SK-N-SH (cell line): ENCODE results near the gene CSNK1D. TPM values are rescaled to one million over a fixed set of nuclear protein-coding genes. Genes with fewer than 3 reads are reported as not detected.

Source experiments
- CTCF ChIA-PET: fragments of 300-600, 350-600 bp; formaldehyde crosslinking; extraction: SDS; loops from one replicate; lab custom pipeline; 2021; lab: Yijun Ruan, JAX
- POLR2A ChIA-PET: fragments of 350-600 bp; sonication (Branson Sonifier 250); formaldehyde crosslinking; extraction: SDS; loops from one replicate; lab custom pipeline; 2020; ENCODE audit warnings: antibody characterized with exemption, inconsistent platforms; lab: Yijun Ruan, JAX
- DNase-seq: peaks from one replicate; pipeline ENCODE4 v3.0.0; 2012
- H2AFZ ChIP-seq: fragments of 200-600 bp; sonication (generic); 2 replicates; pipeline ENCODE4 v1.8.1; 2016; ENCODE audit warnings: antibody characterized with exemption, mild to moderate bottlenecking, low read depth
- H3F3A ChIP-seq: fragments of 200-600 bp; sonication (generic); replicated peaks from 2 replicates; pipeline ENCODE3; 2016; ENCODE audit warnings: antibody characterized with exemption, mild to moderate bottlenecking; ENCODE audit not compliant: insufficient read depth
- H3K27ac ChIP-seq, 2 experiments: fragments of 200-500 bp in 1 of 2; fragments of 200-600 bp in 1 of 2; sonication (Bioruptor generic) in 1 of 2; sonication (generic), shearing (Covaris generic) in 1 of 2; 2 replicates each; pipeline versions ENCODE4 v1.5.1 to v1.6.1; 2014 to 2016; ENCODE audit warnings: low read depth in 2 of 2, inconsistent platforms in 1 of 2, low read length in 1 of 2, mild to moderate bottlenecking in 1 of 2, mixed read lengths in 1 of 2
- H3K27me3 ChIP-seq: fragments of 200-600 bp; sonication (generic), shearing (Covaris generic); 2 replicates; pipeline ENCODE4 v1.6.1; 2016; ENCODE audit warnings: mixed run types; ENCODE audit not compliant: insufficient read depth
- H3K36me3 ChIP-seq, 2 experiments: fragments of 200-500 bp in 1 of 2; fragments of 200-600 bp in 1 of 2; sonication (Bioruptor generic) in 1 of 2; sonication (generic) in 1 of 2; replicated peaks in 1 of 2; 2 replicates each; pipeline versions ENCODE3 to v1.5.1; 2014 to 2016; ENCODE audit warnings: low read length in 1 of 2, mild to moderate bottlenecking in 1 of 2; ENCODE audit not compliant: insufficient read depth in 2 of 2, control insufficient read depth in 1 of 2
- H3K4me1 ChIP-seq, 2 experiments: fragments of 200-500 bp in 1 of 2; fragments of 200-600 bp in 1 of 2; sonication (Bioruptor generic) in 1 of 2; sonication (generic), shearing (Covaris generic) in 1 of 2; 2 replicates each; pipeline versions ENCODE4 v1.5.1 to v1.6.1; 2014 to 2016; ENCODE audit warnings: low read depth in 1 of 2, low read length in 1 of 2, mixed run types in 1 of 2; ENCODE audit not compliant: insufficient read depth in 2 of 2, control insufficient read depth in 1 of 2
- H3K4me2 ChIP-seq: fragments of 200-600 bp; sonication (generic), shearing (Covaris generic); 2 replicates; pipeline ENCODE4 v1.6.1; 2017; ENCODE audit warnings: mixed run types
- H3K4me3 ChIP-seq, 2 experiments: fragments of 200-500 bp in 1 of 2; fragments of 200-600 bp in 1 of 2; sonication (Bioruptor generic) in 1 of 2; sonication (generic), shearing (Covaris generic) in 1 of 2; 2 replicates each; pipeline versions ENCODE4 v1.5.1 to v1.8.1; 2014 to 2016; ENCODE audit warnings: low read depth in 2 of 2, inconsistent platforms in 1 of 2, low read length in 1 of 2, mild to moderate bottlenecking in 1 of 2, mixed read lengths in 1 of 2, moderate library complexity in 1 of 2
- H3K79me2 ChIP-seq: fragments of 200-600 bp; sonication (generic); 2 replicates; pipeline ENCODE4 v1.8.1; 2017; ENCODE audit warnings: mild to moderate bottlenecking; ENCODE audit not compliant: insufficient read depth
- H3K9ac ChIP-seq: fragments of 200-600 bp; sonication (generic); 2 replicates; pipeline ENCODE4 v1.6.1; 2017; ENCODE audit warnings: mixed run types
- H3K9me2 ChIP-seq: fragments of 200-600 bp; sonication (generic); 2 replicates; pipeline ENCODE4 v1.6.1; 2017; ENCODE audit warnings: mixed run types
- H3K9me3 ChIP-seq: fragments of 200-600 bp; sonication (generic); 2 replicates; pipeline ENCODE4 v1.6.1; 2017; ENCODE audit warnings: mixed run types, mild to moderate bottlenecking, moderate library complexity
- H4K20me1 ChIP-seq: fragments of 200-600 bp; sonication (generic); 2 replicates; pipeline ENCODE4 v1.6.1; 2017; ENCODE audit warnings: mild to moderate bottlenecking, mixed run types; ENCODE audit not compliant: insufficient read depth
- EZH2phosphoT487 ChIP-seq: fragments of 200-600 bp; sonication (generic); IDR thresholded peaks from 2 replicates; pipeline ENCODE4 v1.6.1; 2017; ENCODE audit warnings: low read depth, mixed run types, mild to moderate bottlenecking, antibody characterized with exemption, moderate library complexity, borderline replicate concordance
- FOSL2 ChIP-seq: IDR thresholded peaks from 2 replicates; pipeline ENCODE4 v1.4.0; 2012; ENCODE audit warnings: low read depth, mild to moderate bottlenecking, moderate library complexity, borderline replicate concordance
- MEF2A ChIP-seq: IDR thresholded peaks from 2 replicates; pipeline ENCODE4 v1.4.0; 2012; ENCODE audit warnings: low read depth, borderline replicate concordance
- NFIC ChIP-seq: IDR thresholded peaks from 2 replicates; pipeline ENCODE4 v1.4.0; 2012; ENCODE audit warnings: borderline replicate concordance
- POLR2AphosphoS5 ChIP-seq: IDR thresholded peaks from 2 replicates; pipeline ENCODE4 v1.6.1; 2012; ENCODE audit warnings: low read depth, low read length
- REST ChIP-seq: IDR thresholded peaks from 2 replicates; pipeline ENCODE4 v1.6.1; 2012; ENCODE audit warnings: mild to moderate bottlenecking, low read depth, low read length, moderate library complexity
- TCF12 ChIP-seq: IDR thresholded peaks from 2 replicates; pipeline ENCODE4 v1.4.0; 2012
- WGBS: methylation state at CpG from one replicate; pipeline ENCODE4 v1.1.6; 2017; ENCODE audit warnings: low lambda C conversion rate; 5-methylcytosine and 5-hydroxymethylcytosine counted together
- polyA plus RNA-seq, 3 experiments: library from polyadenylated mRNA; depleted of rRNA; stranded (reverse); fragments of >200 nt; gene quantifications; 2 replicates each; pipeline ENCODE4 v1.2.3, GENCODE V29; 2012

Gene CSNK1D
- polyA plus RNA-seq, 1 of the 3 experiments (the other 2 are of a cell fraction): 216 TPM

DNA sequence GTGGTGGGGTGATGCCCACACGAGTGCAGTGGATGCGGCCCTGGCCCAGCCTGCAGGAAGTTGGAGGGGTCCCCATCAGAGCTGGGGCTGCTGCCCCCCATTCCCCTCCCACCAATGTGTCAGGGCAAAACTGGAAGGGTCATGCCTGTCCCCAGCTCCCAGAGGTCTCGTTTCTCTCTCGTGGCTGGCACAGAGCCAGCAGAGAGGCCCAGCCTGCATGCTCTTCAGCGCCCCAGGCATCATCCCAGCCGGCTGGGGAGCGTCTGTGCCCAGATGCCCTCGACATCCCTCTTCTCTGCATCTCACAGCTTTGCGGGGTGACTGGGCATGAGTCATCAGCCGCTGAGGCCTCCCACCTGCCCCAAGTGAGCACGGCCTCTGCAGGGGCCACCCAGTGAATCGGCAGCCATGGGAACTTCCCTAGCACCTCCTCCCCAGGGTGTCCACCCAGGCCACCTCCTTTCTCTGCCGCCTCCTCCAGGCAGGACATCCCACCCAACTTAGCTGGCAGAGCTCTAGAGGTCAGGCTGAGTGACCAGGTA, 9.8 kb upstream of the CSNK1D start (continued):
- TF ChIP-seq FOSL2: peak; percentile 94; the same call in 1 of the 2 replicates
- TF ChIP-seq POLR2AphosphoS5: peak; percentile 50; the same call in 1 of the 2 replicates
- peak; percentile 89 for TF ChIP-seq TCF12
- no peak for TF ChIP-seq REST

GRCh38 chr17:82282239-82283207, 9.0 kb upstream of the CSNK1D start:
- Histone ChIP-seq H3F3A (peaks cover 8% of the 10 kb centered on the region), H3K4me3 (no peak overlapping the region), H3K4me1 (peaks cover 23% of the 10 kb centered on the region in 2 experiments; a peak in 3 of 4 replicates), H3K4me2 (peak overlapping the region; percentile 72), H3K36me3 (no peaks in the 10 kb centered on the region), H3K79me2 (no peaks in the 10 kb centered on the region), H4K20me1 (no peaks in the 10 kb centered on the region), H3K9ac (no peak overlapping the region), H3K27me3 (no peaks in the 10 kb centered on the region), H3K27ac (peak overlapping the region in 1 of 2 experiments; percentile 2; a peak in 2 of 4 replicates), H2AFZ (peak overlapping the region; percentile 67), H3K9me3 (no peaks in the 10 kb centered on the region), H3K9me2 (no peaks in the 10 kb centered on the region)
- ChIA-PET CTCF (interaction anchor here (1.0 to 2.9 kb wide), 10 partner anchors 8 to 76 kb away, joined by 3 to 24 read pairs (median 6); partner anchors contain the start of gene CSNK1D), POLR2A (interaction anchor here (1.0 to 3.6 kb wide), 7 partner anchors 9 to 184 kb away, joined by 3 to 48 read pairs (median 5); partner anchors contain the start of genes CSNK1D and FASN)
- TF ChIP-seq NFIC: peak; percentile 19; the same call in 1 of the 2 replicates
- no peak for TF ChIP-seq FOSL2
- no peak for TF ChIP-seq MEF2A
- TF ChIP-seq TCF12: no peak
- TF ChIP-seq EZH2phosphoT487: no peak
- 86% methylated on average over 25 of the region's 25 CpGs for WGBS
- no peak for DNase-seq
